ENCODE measurements around the gene SNAP25. TPM values are rescaled to one million over a fixed set of nuclear protein-coding genes. Genes with fewer than 3 reads are reported as not detected.

The SNAP25 gene
- total and polyA plus RNA-seq, 9 donors: 5.1 to 19.8 (median 11.3) TPM

DNA sequence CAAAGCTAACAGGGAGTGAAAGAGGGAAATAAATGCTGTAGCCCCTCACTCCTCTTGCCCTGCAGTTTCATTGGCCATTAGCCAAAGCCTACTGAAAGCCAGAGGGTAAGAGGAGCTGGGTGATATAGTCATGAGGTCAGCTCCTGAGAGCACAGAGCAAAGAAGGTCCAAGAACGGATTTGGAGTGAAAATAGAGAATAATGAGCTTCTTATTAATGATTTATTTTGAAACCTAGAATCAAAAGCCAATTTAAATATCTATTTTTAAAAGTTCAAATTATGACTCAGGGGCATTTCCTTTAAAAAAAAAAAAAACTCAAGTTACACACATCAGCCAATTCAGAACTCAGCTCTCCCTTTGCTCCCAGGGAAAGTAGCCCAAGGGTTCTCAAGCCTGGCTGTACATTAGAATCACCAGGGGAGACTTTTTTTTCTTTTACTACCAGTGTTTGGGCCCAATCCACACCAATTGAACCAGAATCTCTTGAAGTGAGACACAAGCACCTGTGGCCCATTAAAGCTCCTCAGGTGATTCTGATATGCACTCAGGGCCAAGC, 79.1 kb downstream of the SNAP25 start:
- no peaks in the 10 kb centered on the region for H3K4me1 ChIP-seq (ENCODE audit: insufficient read depth)
- no peaks in the 10 kb centered on the region for H3K9me3 ChIP-seq
- no peak overlapping the region for H3K27ac ChIP-seq
- no peaks in the 10 kb centered on the region for H3K27me3 ChIP-seq
- no peaks in the 10 kb centered on the region for H3K36me3 ChIP-seq
- TF ChIP-seq EP300 (IDR thresholded peaks at IDR 0.05) (no peak), POLR2A (IDR thresholded peaks at IDR 0.05) (no peak)
- TF ChIP-seq, protein P1, sequence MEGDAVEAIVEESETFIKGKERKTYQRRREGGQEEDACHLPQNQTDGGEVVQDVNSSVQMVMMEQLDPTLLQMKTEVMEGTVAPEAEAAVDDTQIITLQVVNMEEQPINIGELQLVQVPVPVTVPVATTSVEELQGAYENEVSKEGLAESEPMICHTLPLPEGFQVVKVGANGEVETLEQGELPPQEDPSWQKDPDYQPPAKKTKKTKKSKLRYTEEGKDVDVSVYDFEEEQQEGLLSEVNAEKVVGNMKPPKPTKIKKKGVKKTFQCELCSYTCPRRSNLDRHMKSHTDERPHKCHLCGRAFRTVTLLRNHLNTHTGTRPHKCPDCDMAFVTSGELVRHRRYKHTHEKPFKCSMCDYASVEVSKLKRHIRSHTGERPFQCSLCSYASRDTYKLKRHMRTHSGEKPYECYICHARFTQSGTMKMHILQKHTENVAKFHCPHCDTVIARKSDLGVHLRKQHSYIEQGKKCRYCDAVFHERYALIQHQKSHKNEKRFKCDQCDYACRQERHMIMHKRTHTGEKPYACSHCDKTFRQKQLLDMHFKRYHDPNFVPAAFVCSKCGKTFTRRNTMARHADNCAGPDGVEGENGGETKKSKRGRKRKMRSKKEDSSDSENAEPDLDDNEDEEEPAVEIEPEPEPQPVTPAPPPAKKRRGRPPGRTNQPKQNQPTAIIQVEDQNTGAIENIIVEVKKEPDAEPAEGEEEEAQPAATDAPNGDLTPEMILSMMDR (IDR thresholded peaks at IDR 0.05): no peak
- WGBS, 3 donors: 15 to 32% (median 26%) methylated on average over 1 of the region's 1 CpG
- no peak overlapping the region for H3K4me3 ChIP-seq
- intact Hi-C loops (cut with DNase I): no loop called here
- no peak for DNase-seq

- no peak overlapping the region for H3K27ac ChIP-seq
- no peaks in the 10 kb centered on the region for H3K27me3 ChIP-seq
- DNase-seq: no peak
- TF ChIP-seq EP300 (IDR thresholded peaks at IDR 0.05): no peak
- no peak for TF ChIP-seq POLR2A (IDR thresholded peaks at IDR 0.05)
- H3K9me3 ChIP-seq: no peaks in the 10 kb centered on the region
- H3K4me1 ChIP-seq (ENCODE audit: insufficient read depth): no peaks in the 10 kb centered on the region
- intact Hi-C loops (cut with DNase I): no loop called here
- H3K36me3 ChIP-seq: no peaks in the 10 kb centered on the region
- WGBS, 3 donors: 66 to 72% (median 66%) methylated on average over 5 of the region's 5 CpGs
- no peak overlapping the region for H3K4me3 ChIP-seq
These were observed 82.2 kb downstream of the SNAP25 start for GRCh38 chr20:10300582-10301446.

- Histone ChIP-seq H3K4me1 (ENCODE audit: insufficient read depth) (no peaks in the 10 kb centered on the region), H3K27ac (no peak overlapping the region), H3K4me3 (no peak overlapping the region), H3K9me3 (no peaks in the 10 kb centered on the region), H3K27me3 (no peaks in the 10 kb centered on the region), H3K36me3 (no peaks in the 10 kb centered on the region)
- DNase-seq: no peak
- TF ChIP-seq, protein P1 (IDR thresholded peaks at IDR 0.05): no peak
- TF ChIP-seq POLR2A (IDR thresholded peaks at IDR 0.05) (no peak), EP300 (IDR thresholded peaks at IDR 0.05) (no peak)
- intact Hi-C loops (cut with DNase I): no loop called here
- WGBS, 3 donors: 23 to 41% (median 36%) methylated on average over 3 of the region's 3 CpGs
These were observed 85.2 kb downstream of the SNAP25 start for GRCh38 chr20:10303852-10304251.

DNA sequence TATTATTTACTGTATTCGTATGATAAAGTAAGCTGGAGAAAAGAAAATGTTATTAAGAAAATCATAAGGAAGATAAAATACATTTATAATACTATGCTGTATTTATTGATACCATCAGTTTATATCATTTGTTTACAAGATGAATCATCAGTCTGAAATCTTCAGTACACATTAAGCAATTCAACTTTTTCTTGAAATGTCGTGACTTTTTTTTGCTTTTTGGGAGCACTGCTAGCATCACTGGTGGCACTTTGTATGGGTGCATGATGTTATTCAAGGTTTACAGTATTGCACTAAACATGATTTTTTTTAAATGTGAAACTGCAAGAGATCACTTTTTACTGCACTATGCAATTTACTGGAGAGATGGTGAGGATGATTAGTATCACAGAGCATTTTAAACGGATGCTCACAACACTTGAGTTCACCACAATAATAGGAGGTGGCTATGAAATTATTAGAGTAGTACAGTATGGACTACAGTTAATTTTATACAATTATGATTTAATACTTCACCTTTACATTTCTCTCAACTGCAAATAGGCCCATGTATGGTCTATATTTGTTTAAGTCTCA, 85.9 kb downstream of the SNAP25 start:
- 83 to 90% (median 88%) methylated on average over 3 of the region's 3 CpGs for WGBS, 3 donors
- intact Hi-C loops (cut with DNase I): no loop called here

More for the DNA sequence above, 85.9 kb downstream of the SNAP25 start:
- Histone ChIP-seq H3K4me3 (no peak overlapping the region), H3K9me3 (no peaks in the 10 kb centered on the region), H3K27me3 (no peaks in the 10 kb centered on the region), H3K4me1 (ENCODE audit: insufficient read depth) (no peaks in the 10 kb centered on the region), H3K36me3 (no peaks in the 10 kb centered on the region), H3K27ac (no peak overlapping the region)
- DNase-seq: no peak
- TF ChIP-seq EP300 (IDR thresholded peaks at IDR 0.05) (no peak), POLR2A (IDR thresholded peaks at IDR 0.05) (no peak)
- TF ChIP-seq, protein P1 (IDR thresholded peaks at IDR 0.05): no peak

All from ovary (tissue), 9 donors.